GM19043 (cell line): ENCODE data around the gene KCNE4.

ENCODE experiments used
- ATAC-seq: cut with Tn5 transposase; IDR thresholded peaks from one replicate; pipeline ENCODE4 v1.9.1; 2021; ENCODE audit warnings: low read depth; ENCODE audit not compliant: unreplicated experiment

KCNE4 gene

DNA sequence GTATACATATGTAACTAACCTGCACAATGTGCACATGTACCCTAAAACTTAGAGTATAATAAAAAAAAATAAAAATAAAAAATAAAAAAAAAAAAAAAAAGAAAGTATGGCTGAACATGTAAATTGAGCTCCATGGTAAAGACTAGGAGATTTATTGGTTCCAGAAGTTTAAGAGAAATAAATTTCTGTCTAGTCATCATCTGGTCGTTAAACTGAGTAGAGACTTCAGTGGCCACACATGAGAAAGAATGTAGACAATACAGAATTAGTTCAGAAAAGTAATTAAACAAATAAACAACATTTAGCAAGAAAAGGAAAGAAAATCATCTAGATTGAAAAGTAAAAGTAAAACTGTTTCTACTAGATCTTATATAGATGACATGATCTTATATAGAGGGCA is 12.4 kb upstream of the KCNE4 start:
- no peak for ATAC-seq

DNA sequence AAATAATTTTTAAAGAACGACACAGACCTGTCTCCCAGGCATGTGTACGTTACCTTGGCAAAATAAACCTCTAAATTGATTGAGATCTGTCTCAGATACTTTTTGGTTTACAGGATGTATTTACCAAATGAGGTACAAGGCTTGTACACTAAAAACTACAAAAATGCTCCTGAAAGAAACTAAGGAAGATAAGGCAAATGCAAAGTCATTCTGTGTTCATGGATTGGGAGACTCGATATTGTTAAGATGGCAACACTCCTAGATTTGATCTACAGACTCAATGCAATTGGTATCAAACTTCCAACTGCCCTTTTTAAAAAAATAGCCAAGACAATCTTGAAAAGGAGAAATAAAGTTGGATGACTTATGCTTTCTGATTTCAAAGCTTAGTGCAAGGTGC is 11.5 kb upstream of the KCNE4 start:
- ATAC-seq = no peak

DNA sequence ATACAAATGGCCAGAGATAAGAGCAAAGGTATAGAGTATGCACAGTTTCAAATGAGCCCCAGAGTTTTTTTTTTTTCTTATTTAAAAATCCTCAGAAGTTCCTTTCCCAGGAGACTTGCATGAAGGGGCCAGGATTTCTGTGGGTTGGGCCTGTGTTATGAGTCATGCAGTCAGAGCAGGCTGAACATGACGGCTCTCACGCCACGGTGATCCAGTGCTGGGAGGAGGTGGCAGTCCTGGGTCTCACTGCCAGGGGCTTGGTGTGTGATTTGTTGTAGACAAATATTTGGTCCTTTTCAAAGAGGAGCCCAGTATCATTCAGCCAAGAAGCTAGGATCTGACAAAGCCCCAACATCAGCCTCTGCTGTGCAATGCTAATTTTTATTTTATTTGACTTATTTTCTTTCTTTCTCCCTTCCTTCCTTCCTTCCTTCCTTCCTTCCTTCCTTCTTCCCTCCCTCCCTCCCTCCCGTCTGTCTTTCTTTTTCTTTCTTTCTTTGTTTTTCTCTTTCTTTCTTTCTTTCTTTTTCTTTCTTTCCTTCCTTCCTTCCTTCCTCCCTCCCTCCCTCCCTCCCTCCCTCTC is 10.4 kb upstream of the KCNE4 start:
- no peak for ATAC-seq

DNA sequence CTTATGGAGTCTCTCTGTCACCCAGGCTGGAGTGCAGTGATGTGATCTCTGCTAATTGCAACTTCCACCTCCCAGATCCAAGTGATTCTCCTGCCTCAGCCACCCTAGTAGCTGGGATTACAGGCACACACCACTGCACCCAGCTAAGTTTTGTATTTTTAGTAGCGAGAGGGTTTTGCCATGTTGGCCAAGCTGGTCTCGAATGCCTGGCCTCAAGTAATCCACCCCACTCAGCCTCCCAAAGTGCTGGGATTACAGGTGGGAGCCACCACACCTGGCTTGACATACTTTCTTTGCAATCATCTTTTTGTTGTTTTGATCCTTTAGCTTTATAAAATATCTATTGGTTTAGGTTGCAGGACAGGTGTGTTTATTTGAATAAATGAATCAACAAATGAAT is 9.7 kb upstream of the KCNE4 start:
- ATAC-seq = no peak

DNA sequence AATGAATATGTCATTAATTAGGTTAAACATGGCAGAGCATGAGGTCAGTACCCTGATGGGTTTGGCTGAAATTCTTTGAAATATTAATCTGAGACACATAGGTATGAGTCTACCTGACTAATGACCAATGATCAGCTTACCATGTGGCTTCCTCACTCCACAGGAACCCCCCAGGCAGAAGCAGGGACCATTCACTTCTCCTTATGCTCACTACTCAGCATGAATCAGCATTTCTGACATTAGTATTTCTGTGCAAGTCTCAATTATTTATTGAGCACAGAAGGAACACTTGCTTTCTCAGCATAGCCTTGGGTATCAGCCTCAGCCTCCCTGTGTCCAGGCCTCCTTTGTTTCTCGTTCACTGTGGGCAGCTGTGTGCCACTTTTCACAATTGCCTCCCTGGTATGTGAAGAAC is 9.3 kb upstream of the KCNE4 start:
- ATAC-seq = no peak

DNA sequence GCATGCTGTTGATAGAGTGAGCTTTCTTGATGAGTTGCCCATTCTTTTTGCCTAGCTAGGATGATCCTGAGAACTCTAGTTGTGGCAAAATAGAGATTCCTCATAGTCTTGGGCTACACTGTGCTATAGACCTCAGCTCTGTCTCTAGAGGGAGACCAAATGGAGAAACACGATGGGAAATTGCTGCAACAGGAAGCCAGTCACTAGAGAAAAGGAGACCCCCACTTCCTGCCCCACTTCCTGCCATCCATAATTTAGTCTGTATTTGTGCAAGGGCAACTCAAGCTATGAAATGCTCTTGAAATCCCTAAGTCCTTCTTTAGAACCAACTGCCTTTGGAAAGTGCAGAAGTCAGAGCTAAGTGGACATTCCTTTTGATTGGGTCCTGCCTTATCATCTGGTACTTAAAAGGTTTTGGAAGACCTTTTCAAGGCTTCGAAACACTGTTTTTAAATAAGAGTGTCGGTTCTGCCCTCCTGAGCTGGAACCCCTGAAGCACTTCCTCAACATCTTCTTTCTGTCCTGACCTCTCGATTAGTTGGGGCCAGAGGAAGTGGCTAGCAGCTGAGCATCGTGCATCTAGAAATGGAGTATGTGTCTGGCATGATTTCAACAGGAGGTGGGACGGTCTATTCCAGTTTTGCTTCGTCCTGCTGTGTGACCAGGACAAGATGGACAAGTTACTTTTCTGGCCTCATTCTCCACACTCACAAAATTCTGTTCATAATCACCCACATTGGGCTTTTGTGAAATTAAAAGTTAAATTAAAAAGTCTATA is 8.6 kb upstream of the KCNE4 start:
- ATAC-seq = no peak

DNA sequence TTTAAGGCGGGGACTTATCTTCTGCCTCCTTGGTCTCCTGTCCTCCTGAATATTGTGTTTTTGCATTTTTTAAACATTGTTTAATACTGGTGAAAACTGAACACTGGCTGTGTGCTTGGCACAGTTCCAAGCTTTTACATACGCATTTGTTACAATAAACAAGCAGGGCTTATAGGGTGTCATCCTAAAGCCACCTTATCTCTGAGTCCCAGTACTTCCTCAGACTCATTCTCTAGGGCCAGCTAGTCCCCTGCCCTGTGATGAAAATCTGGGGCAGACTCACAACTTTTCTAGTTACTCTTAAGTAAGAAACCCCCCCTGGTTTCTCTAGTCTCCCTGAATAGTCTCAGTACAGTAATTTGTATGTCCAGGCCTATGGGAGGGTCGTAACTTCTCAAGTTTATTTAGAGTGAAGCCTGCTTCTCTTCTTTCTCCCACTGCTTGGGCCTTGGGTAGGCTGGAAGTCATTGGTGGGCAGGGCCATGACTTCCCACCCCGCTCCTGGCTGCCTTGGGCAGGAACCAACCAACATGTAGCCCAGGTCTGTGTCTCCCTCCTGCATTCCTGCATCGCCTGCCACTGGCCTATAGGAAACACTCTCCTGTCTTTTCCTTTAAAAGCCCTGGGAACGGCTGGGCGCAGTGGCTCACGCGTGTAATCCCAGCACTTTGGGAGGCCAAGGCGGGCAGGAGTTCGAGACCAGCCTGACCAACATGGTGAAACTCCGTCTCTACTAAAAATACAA is 7.7 kb upstream of the KCNE4 start:
- ATAC-seq = no peak

DNA sequence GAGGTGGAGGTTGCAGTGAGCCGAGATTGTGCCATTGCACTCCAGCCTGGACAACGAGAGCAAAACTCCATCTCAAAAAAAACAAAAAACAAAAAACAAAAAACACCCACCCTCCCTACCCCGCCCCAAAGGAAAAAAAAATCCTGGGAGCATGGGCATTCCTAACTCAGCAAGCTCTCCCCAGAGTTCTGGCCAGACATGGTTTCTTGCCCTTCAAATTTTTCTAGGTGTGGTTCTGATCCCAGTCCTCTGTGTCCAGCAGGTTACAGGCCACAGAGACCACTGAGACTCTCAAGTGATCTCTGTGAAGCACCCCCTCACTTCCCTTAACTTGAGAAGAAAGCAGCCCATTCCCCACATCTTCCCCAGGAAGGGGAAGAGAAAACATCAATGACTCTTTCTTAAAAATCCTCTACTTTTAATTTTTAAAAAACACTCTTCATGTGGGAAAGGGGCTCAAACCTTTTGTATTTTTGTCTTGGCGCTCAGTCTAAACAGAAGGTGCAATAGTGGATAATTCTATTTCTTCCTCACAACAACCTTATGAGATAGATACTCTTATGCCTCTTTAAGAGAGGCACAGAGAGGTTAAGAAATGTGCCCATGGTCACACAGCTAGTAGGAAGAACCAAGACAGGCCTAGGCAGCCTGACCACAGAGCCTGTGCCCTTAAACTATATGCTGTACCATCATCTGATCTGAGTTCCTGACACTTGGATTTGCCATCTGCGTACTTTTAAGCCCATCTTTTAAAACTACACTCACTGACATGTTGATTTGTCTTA is 6.9 kb upstream of the KCNE4 start:
- no peak for ATAC-seq

DNA sequence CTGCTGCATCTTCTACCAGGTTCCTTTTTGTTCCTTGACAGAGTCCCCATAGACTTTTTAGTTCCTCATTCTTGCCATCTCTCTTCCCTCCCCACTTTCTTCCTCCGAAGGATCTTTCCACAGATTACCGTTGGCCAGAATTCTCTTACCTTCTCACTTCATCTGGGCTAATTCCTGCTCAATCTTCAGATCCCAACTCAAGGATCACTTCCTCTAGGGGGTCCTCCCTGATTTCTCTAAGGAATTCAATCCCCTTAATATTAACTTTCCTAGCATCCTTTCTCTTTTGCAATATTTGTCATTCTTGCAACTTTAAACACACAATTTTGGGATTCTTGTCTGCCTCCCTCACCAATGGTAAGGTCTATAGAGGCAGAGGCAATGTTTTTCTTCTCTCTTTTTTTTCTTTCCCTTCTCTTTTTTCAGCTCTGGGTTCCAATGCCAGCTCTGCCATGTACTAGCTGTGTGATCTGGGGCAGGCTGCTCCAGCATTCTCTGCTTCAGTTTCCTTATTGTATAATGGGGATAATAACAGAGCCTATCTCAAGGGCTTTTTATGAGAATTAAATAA is 5.4 kb upstream of the KCNE4 start:
- no peak for ATAC-seq

DNA sequence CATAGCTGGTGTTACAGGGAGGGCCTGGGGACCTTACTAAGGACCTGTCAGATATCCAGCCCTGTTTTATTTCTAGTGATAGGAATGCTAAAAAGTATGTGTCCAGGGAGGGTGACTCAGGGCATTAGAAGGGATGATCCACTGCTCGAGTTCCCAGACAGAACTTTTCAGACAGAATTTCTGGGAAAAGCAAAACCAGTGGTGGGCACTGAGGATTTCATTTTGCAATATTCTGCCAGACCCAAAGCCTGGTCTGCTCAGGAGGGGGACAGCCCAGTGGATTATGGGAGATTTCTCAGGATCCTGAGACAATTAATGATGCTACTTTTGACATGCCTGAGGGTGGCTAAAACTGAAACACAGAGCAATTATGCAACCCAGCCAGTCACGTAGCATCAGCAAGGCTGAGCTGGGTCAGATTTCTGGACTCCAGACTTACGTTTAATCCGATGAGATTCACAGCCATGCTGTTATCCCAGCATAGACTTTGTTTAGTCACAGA is 4.7 kb upstream of the KCNE4 start:
- ATAC-seq = no peak

DNA sequence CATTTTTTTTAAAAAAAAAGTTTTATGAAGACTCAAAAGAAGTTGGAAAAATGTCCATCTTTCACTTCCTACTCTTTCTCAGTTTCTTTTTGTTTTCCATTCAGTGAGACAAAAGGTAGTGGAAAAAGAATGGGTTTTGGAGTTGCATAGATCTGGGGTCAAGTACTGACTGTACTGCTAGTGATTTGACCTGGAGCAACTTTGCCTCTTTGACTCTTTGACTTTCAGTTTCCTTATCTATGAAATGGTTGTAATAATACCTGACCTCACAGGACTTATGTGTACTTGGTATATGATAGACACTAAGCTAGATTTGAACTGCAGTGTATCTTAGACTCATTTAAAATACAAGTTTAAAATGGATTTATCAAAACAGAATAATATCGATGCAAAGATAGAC is 3.5 kb upstream of the KCNE4 start:
- ATAC-seq = no peak

DNA sequence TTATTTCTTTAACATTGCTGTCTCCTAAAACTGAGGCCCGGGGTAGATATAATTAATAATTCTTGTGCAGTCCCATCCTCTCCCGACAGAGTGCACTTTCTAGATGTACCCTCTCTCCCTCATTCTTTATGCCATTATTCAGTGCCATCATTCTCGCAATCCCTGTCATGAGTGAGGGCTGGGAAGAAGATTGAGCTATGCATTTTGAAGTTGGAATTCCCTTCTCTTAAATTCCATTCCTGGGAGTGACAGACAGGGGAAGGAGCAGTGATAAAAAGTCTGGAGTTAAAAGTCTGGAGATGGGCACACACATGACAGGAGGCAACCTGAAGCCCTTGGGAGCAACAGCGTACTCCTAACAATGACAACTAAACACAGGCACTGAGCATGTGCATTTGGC is 2.6 kb upstream of the KCNE4 start:
- ATAC-seq = no peak

DNA sequence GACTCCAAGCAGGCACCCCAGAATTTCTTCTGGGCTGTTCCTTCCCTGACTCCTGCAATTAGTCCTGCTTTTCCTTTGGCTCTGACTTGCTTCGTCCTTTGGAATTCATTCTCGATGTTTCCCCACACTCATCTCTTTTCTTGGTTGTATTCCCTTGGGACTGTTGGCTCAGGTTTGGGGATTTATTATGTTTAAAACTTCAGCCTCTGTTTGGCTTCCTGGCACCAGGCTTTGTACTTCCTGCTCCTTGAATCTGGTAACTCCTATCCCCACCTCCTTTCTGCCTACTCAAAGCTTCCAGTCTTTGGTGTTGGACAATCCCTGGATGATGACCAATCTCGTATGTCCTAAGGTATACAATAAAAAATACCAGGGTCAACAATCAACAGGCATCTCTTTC is 1.8 kb upstream of the KCNE4 start:
- ATAC-seq = no peak

DNA sequence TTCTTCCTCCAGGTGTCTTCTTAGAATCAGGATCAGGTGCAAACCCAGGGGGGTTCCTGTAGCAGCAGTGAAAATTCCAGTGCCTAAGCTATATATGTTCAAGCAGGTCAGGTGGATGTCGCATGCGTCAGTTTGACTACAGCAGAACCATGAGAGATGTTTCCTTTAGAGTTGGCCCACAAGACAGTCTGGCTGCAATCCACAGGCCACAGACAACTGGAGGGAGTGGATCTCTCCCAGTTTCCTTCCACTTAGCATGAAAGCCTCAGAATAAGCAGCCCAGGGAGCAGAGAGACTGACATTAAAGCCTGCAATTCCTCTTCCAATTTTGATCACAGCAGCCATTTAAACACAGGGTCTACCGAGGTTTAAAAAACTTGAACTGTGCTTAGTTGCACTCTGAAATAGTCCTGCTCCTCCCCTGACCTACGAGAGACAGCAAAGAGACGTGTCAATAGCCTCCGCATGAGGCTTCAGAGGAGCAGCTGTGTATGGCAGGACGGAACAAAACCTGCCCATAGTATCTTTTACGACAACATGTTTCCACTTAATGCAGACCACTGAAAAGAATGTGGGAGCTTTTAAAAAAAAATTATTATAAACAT is 988 bp upstream of the KCNE4 start:
- ATAC-seq = no peak

DNA sequence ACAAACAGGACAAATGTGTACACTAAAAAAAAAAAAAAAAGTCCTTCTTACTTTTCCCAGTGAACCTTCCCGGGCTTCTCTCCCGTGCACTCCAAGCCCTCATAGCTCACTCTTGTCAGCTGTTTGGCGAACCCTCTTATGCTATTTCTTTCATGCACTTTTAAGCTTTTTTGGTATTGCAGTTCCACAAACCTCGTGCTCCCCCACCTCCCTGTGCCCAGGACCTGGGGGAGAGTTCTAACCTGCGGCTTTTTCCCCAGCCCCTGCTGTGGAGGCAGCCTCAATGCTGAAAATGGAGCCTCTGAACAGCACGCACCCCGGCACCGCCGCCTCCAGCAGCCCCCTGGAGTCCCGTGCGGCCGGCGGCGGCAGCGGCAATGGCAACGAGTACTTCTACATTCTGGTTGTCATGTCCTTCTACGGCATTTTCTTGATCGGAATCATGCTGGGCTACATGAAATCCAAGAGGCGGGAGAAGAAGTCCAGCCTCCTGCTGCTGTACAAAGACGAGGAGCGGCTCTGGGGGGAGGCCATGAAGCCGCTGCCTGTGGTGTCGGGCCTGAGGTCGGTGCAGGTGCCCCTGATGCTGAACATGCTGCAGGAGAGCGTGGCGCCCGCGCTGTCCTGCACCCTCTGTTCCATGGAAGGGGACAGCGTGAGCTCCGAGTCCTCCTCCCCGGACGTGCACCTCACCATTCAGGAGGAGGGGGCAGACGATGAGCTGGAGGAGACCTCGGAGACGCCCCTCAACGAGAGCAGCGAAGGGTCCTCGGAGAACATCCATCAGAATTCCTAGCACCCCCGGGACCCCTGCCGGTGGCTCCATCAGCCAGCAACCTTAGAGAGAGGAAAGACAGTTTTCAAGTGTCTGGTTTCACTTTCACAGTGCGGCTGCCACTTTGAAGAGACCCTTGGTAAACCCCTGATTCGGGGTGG is 826 bp downstream of the KCNE4 start:
- ATAC-seq = no peak

DNA sequence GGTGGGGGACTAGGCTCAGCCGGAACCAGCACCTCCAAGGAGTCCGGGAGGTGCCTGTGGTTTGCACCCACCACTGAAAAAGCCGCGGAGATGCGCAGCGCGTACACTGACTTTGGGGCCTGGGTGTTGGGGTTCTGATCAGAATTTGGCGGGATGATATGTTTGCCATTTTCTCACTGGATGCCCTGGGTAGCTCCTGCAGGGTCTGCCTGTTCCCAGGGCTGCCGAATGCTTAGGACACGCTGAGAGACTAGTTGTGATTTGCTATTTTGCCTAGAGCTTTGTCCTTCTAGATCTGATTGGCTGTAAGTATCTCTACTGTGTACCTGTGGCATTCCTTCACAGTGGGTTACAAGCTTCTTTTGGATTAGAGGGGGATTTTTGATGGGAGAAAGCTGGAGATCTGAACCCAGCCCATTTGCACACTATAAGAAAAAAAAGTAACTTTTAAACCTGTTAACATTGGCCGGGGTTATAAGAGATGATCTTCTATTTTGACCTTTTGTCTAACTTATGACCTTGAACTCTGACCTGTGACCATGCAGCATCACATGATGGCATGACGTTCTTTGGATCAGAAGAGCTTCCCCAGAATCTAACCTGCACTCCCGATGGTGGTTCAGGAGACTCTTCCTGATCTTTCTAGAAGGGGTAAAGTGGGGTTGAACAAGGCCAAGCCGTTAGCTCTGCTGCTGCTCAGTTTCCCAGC is 1.6 kb downstream of the KCNE4 start:
- no peak for ATAC-seq

DNA sequence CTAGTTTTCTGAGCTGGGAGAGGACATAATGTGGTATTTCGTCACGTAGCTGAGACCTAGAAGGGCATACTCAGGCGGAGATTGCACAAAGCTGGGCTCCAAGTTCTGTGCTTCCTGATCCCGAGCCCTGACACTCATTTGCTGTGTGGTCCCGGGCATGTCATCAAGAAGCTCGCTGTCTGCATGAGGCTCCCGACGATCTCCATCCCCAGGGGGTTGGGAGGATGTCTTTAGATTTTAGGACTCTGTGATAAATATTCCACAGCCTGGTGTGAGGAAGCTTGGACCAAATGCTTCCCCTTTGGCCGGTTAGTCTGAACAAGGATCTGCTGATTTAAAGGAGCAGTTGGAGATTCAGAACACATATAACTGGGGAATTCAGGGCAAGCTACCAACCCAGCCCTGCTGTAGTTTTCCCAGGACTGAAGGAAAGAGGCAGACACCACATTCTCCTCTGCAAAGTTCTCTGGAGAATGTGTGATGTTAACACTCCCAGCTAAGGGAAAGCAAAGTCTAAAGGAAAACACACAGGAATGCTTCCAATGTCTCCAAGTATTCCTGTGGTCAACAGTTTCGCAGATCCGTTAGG is 2.3 kb downstream of the KCNE4 start:
- ATAC-seq = no peak

DNA sequence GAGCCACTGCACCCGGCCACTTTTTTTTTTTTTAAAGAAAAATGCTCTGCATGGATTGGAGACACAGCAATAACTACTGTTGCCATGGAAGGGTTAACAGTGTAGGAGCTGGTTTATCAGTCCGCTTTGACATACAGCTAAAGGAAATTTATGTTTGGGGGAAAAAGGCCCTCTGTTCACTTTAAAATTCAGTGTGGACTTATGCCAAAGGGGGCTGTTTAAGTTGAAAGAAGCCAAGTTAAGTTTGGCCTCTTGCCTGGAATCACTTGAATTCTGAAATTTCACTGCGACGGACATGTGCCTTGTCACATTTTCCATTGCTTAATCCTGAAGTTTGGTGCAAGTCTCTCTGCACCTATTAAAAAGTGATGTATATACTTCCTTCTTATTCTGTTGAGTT is 3.1 kb downstream of the KCNE4 start:
- ATAC-seq = no peak
